Midbrain (tissue), 1 donor: ENCODE measurements around the gene MAPK13.
"Not testable (repeated sequence)": the region's sequence is repeated elsewhere in the genome, so short reads cannot be mapped to it uniquely, and the experiment has no call there.

ENCODE experiments used
- DNase-seq: peaks from one replicate; lab custom pipeline; 2025; lab: John Stamatoyannopoulos, UW

MAPK13 gene

GRCh38 chr6:36129941-36130666 is at the start of gene MAPK13:
Gene MAPK13 (plus strand): TSS chr6:36130513. CDS start chr6:36130583, 70 bp downstream.
- DNase-seq, result no peak

- no peak for DNase-seq
Observed at GRCh38 chr6:36082318-36082717, 48.0 kb upstream of the MAPK13 start.

- DNase-seq, result no peak
Observed at GRCh38 chr6:36083446-36083845, 46.9 kb upstream of the MAPK13 start.

- not testable (repeated sequence) for DNase-seq
Observed at GRCh38 chr6:36088204-36088603, 42.1 kb upstream of the MAPK13 start.

DNA sequence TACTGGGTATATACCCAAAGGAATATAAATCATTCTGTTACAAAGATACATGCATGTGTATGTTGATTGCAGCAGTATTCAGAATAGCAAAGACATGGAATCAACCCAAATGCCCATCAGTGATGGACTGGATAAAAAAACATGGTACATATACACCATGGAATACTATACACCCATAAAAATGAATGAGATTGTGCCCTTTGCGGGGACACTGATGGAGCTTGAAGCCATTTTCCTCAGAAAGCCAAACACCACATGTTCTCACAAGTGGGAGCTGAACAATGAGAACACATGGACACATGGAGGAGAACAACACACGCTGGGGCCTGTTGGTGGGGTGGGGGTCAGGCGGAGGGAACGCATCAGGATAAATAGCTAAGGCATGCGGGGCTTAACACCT is 41.3 kb upstream of the MAPK13 start:
- no peak for DNase-seq

- DNase-seq, result no peak
Observed at GRCh38 chr6:36094238-36094637, 36.1 kb upstream of the MAPK13 start.

DNA sequence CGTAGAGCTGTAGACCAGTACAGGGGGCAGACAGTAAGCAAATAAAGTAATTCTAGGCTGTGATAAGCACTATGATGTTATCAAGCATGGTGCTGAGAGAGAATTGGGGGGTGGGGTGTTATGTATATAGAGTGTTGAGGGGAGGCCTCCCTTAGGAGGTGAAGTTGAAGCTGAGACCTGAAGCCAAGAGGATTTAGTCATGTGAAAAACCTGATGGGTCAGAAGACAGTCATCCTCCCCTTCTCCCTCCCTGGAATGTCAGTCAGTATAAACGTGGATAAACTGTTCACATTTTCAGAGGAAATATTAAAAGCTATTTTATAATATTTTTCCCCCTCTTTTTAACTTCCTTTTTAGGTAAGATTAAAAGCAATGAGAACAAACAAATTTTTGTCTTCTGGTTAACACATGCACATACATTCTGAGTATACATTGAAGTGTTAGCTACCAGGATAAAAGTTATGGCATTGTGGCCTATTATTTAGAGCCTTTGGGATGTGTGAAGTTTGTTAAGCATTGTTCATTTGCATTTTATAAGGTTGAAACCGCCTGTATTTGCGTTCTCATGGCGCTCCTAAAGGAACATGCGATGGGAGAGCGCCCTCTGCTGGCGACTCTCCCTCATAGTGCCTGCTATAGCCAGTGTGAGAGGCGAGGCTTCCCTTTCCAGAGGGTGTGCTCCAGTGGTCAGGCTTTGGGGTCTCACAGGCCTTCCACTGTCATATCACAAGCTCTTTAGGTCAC is 35.4 kb upstream of the MAPK13 start:
- peak; percentile 88 for DNase-seq

DNA sequence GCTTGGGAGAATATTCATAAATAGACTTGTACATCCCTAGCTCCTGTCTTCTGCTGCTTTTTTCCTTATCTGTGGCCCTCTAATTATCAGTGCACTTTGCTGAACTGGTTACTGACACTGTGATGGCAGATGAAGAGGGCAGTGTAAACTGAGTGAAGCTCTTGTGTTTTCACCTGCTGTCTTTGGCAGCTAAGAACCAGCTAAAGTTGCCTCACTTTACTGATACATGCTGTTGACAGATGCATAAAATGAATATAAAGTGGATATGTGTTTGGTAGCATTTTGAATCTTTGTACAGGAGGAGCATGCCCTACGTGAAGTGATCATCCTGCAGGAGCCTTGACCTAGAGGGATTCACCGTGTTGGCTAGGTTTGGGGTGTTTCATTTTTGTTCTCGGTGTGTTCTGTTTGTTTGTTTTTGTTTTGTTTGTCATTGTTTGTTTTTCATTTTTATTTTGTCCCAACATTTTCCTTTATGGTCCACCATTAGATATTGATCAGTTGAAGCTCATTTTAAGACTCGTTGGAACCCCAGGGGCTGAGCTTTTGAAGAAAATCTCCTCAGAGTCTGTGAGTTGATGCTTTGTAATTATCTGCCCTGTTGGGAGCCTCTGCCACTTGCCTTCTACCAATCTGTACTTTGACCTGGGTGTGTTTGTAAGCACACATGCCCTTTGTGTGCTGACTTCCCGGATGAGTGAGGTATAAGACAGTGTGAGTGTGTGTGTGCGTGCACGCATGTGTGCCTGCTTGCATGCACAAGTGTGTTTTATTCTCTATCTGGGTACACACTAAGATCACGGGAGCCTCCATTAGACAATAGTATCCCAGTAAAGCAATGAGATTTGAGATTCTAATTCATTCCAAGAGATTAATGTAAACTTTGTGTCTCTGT is 34.6 kb upstream of the MAPK13 start:
- DNase-seq, result no peak

- DNase-seq, result no peak
Observed at GRCh38 chr6:36098253-36098919, 31.9 kb upstream of the MAPK13 start.

- DNase-seq, result no peak
Observed at GRCh38 chr6:36098920-36099647, 31.2 kb upstream of the MAPK13 start.

- DNase-seq, result no peak
Observed at GRCh38 chr6:36099869-36100483, 30.3 kb upstream of the MAPK13 start.

GRCh38 chr6:36101691-36102090 is 28.6 kb upstream of the MAPK13 start:
- no peak for DNase-seq

DNA sequence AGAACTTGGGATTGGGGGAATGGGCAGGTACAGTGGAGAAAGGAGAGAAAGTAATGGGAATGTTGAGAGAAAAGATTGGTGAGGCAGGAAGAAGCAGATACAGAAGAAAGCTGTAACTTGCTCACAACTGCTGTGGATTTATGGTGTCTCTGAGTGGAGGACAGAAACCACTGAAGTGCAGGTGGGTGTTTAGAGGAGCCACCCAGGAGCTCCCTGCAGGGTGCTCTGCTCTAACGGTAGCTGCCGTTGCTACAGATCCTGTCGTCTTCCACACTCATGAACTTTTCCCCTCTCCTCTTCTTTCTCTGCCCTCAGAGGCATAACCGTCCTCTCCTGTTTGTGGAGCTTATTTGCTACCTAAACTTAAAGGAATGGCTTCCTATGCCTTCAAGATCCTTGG is 27.5 kb upstream of the MAPK13 start:
- DNase-seq, result no peak

DNA sequence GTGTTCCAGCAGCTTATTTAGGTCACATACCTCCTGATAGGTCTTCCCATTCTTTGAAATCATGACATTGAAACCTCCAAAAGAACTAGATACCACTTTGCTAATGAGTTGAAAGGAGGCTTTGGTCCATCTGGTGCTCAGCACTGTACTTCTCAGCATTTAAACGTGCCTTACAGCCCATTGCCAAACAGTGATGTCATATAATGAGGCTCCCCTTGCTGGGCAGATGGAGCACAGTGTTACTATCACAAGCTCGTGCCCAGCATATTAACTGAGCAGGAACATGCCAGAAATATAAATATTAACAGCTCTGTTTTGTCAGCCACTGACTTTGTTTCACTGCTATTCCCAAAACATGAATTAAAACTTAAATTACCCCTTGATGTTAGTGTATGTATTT is 25.5 kb upstream of the MAPK13 start:
- DNase-seq, result no peak

- no peak for DNase-seq
Observed at GRCh38 chr6:36109092-36109491, 21.2 kb upstream of the MAPK13 start.

GRCh38 chr6:36110050-36110449 is 20.3 kb upstream of the MAPK13 start:
- DNase-seq, result no peak

DNA sequence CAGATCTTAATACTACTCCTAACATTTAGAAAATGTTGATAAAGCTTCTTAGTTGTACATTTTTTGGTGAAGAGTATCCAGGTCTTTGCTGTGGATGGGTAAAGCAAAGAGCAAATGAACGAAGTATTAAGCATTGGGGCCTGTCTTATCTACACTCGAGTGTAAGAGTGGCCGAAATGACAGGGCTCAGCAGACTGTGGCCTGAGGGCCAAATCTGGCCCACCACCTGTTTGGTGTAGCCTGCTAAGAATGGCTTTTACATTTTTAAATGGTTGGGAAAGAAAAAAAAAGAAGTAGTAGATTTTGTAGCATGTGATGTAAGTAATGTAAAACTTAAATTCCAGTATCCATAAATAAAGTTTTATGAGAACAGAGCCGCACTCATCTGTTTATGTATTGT is 19.4 kb upstream of the MAPK13 start:
- DNase-seq, result no peak

DNA sequence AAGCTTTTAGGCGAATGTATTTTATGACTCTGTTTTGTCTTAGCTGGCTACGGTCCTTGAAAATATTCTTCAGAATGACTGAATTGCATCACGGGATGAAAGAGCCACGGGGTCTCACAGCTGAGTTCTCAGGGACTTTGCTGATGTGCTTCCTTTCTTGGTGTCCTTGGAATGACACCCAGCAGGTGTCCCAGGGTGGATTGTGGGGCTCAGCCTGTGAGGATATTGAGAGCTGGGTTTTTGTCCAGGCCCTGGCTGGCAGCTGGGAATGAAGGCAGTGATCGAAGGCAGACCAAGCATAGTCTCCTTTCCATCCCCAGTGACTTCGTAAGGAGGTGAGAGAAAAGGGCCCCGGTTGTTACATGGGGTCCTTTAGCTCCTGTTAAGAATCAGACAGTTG is 18.8 kb upstream of the MAPK13 start:
- DNase-seq, result no peak

DNA sequence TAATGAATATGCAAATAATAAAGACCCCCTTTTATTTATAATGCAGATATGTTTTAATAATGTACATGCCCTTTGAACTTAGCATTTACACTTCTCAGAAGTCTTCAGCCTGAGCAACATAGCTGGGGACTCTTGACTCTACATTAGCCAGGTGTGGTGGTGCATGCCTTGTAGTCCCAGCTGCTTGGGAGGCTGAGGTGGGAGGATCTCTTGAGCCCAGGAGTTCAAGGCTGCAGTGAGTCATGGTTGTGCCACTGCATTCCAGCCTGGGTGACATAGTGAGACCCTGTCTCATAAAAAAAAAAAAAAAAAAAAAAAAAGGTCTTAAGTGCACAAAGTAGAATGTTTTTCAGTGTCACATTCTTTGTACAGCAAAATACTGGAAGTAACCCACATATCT is 17.3 kb upstream of the MAPK13 start:
- no peak for DNase-seq

- DNase-seq, result no peak
Observed at GRCh38 chr6:36113703-36114102, 16.6 kb upstream of the MAPK13 start.
